HEK293T (cell line): ENCODE results near the gene BRMS1L.

Experiments
- BHLHE40 ChIP-seq: fragments of 450-650 bp; IDR thresholded peaks from 2 replicates; pipeline ENCODE4 v1.6.1; 2016; ENCODE audit warnings: mild to moderate bottlenecking, moderate library complexity, borderline replicate concordance
- ELF4 ChIP-seq: fragments of 450-650 bp; IDR thresholded peaks from 2 replicates; pipeline ENCODE4 v1.6.1; 2017; ENCODE audit warnings: antibody characterized with exemption
- FOXA1 ChIP-seq: fragments of 450-650 bp; IDR thresholded peaks from 2 replicates; pipeline ENCODE4 v1.6.1; 2016; ENCODE audit warnings: mild to moderate bottlenecking
- FOXK2 ChIP-seq: fragments of 450-650 bp; IDR thresholded peaks from 2 replicates; pipeline ENCODE4 v1.6.1; 2016; ENCODE audit warnings: mild to moderate bottlenecking
- FOXM1 ChIP-seq: fragments of 450-650 bp; IDR thresholded peaks from 2 replicates; pipeline ENCODE4 v1.6.1; 2017; ENCODE audit warnings: mild to moderate bottlenecking, borderline replicate concordance
- HDGF ChIP-seq: fragments of 450-650 bp; IDR thresholded peaks from 2 replicates; pipeline ENCODE4 v1.6.1; 2017; ENCODE audit warnings: antibody characterized with exemption, borderline replicate concordance
- LEF1 ChIP-seq: fragments of 450-650 bp; IDR thresholded peaks from 2 replicates; pipeline ENCODE4 v1.6.1; 2017; ENCODE audit warnings: mild to moderate bottlenecking, borderline replicate concordance
- NFRKB ChIP-seq: fragments of 450-650 bp; IDR thresholded peaks from 2 replicates; pipeline ENCODE4 v1.6.1; 2016; ENCODE audit warnings: mild to moderate bottlenecking, moderate library complexity
- PKNOX1 ChIP-seq: fragments of 450-650 bp; IDR thresholded peaks from 2 replicates; pipeline ENCODE4 v1.6.1; 2016
- SP1 ChIP-seq: fragments of 450-650 bp; IDR thresholded peaks from 2 replicates; pipeline ENCODE4 v1.6.1; 2017
- SUZ12 ChIP-seq: fragments of 450-650 bp; IDR thresholded peaks from 2 replicates; pipeline ENCODE4 v1.6.1; 2016; ENCODE audit warnings: mild to moderate bottlenecking
- TARDBP ChIP-seq: fragments of 450-650 bp; IDR thresholded peaks from 2 replicates; pipeline ENCODE4 v1.6.1; 2016

GRCh38 chr14:35847636-35848035, 21.5 kb downstream of the BRMS1L start:
- TF ChIP-seq HDGF (no peak), BHLHE40 (no peak), LEF1 (no peak), SUZ12 (no peak), FOXM1 (no peak), FOXA1 (no peak), PKNOX1 (no peak), ELF4 (no peak), SP1 (no peak), TARDBP (no peak), FOXK2 (no peak), NFRKB (no peak)
